Activated CD8-positive, alpha-beta T cell treated with anti-CD3 and anti-CD28 coated beads for 36 hours (primary cell): ENCODE measurements around the gene GNAZ. TPM values are rescaled to one million over a fixed set of nuclear protein-coding genes. Genes with fewer than 3 reads are reported as not detected.

Source experiments
- ATAC-seq: fragments of 200-7000 bp; cut with Tn5 transposase; one replicate; pipeline ENCODE4 v1.10.0; 2021; ENCODE audit warnings: mild to moderate bottlenecking, moderate library complexity
- CTCF ChIA-PET: fragments of 350-600 bp; sonication (Branson Sonifier 250); formaldehyde crosslinking; loops from one replicate; lab custom pipeline; 2021; ENCODE audit warnings: antibody characterized with exemption; lab: Charles Lee
- POLR2A ChIA-PET: fragments of 350-600 bp; sonication (Branson Sonifier 250); formaldehyde crosslinking; loops from one replicate; lab custom pipeline; 2021; ENCODE audit warnings: antibody characterized with exemption; lab: Charles Lee
- DNase-seq: peaks from one replicate; pipeline ENCODE4 v3.0.0-alpha.2; 2020
- H3K27ac Mint-ChIP-seq: one replicate; pipeline ENCODE4 v1.8.0; 2021; ENCODE audit warnings: mild to moderate bottlenecking, mixed read lengths
- H3K27me3 Mint-ChIP-seq: one replicate; pipeline ENCODE4 v1.8.0; 2021; ENCODE audit warnings: mixed read lengths
- H3K36me3 Mint-ChIP-seq: one replicate; pipeline ENCODE4 v1.8.0; 2021; ENCODE audit warnings: low read depth, mixed read lengths
- H3K4me1 Mint-ChIP-seq: one replicate; pipeline ENCODE4 v1.8.0; 2021; ENCODE audit warnings: low read depth, mixed read lengths
- H3K4me3 Mint-ChIP-seq: one replicate; pipeline ENCODE4 v1.8.0; 2021; ENCODE audit warnings: mild to moderate bottlenecking, moderate library complexity, mixed read lengths
- H3K9me3 Mint-ChIP-seq: one replicate; pipeline ENCODE4 v1.8.0; 2021; ENCODE audit warnings: mixed read lengths
- intact Hi-C: fragments of 100-400 bp; cut with micrococcal nuclease; formaldehyde crosslinking; loops from one replicate; pipeline ENCODE4 v1.10.0; 2022
- total RNA-seq, 2 experiments: library from RNA; stranded (reverse); gene quantifications; one replicate each; pipeline ENCODE4 v1.2.3, GENCODE V29; 2021
- TF ChIP-seq, protein P1 (sequence below): fragments of 200-600 bp; IDR thresholded peaks from one replicate; pipeline ENCODE4 v1.8.0; 2022; ENCODE audit warnings: antibody characterized with exemption, mild to moderate bottlenecking

GNAZ gene
- total RNA-seq, 2 experiments from 2014 or later, result 0.50 to 0.56 TPM

DNA sequence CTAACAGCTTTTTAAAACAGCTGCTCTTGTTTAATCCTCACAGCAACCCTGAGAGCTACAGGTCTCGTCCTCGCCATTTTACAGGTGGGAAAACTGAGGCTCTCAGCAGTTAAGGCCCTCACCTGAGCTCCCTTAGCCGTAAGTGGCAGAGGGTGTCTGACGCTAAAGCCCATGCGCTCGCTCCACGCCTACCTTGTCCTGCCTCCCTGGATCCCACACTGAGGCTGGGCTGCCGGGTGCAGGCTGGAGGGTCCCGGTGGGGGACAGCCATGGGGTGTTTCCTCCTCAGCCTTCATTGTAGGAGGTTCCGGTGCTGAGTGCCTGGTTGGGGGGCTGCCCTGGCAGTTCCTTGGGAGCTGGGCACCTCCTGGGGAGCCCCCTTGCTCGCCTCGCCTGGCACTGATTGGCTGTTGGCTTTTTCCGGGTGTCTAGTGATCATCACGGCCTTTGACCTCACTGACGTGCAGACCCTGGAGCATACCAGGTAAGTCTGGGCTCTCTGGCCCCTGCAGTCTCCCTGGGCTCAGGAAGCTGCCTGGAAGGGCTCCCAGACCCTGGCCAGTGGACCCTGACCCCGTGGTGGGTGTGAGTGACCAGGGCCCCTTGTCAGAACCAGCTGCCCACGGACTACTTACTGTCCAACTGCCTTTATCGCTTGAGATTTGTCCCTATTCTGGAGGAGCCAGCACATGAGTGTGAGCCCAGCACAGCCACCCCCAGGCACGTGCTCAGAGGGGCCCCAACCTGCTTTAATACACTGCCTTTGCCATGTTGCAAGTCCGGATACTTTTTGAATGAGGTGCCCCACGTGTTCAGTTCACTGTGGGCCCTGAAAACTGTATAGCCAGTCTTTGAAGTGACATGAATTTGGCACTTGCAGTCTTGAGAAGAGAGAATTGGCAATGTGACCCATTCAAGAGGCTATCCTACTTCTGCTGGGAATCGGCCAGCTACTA is 87.5 kb downstream of the GNAZ start:
- CTCF ChIA-PET, result interaction anchor here (1.0 to 1.1 kb wide), 2 partner anchors 16 to 228 kb away, joined by 3 to 6 read pairs; no protein-coding TSS in a partner anchor
- Mint-ChIP-seq H3K9me3 (no peaks in the 10 kb centered on the region), H3K4me3 (no peak overlapping the region), H3K27me3 (no peaks in the 10 kb centered on the region), H3K27ac (no peak overlapping the region), H3K4me1 (peaks cover 6% of the 10 kb centered on the region), H3K36me3 (no peaks in the 10 kb centered on the region)
- DNase-seq (no peak), ATAC-seq (no peak)
- TF ChIP-seq, protein P1, sequence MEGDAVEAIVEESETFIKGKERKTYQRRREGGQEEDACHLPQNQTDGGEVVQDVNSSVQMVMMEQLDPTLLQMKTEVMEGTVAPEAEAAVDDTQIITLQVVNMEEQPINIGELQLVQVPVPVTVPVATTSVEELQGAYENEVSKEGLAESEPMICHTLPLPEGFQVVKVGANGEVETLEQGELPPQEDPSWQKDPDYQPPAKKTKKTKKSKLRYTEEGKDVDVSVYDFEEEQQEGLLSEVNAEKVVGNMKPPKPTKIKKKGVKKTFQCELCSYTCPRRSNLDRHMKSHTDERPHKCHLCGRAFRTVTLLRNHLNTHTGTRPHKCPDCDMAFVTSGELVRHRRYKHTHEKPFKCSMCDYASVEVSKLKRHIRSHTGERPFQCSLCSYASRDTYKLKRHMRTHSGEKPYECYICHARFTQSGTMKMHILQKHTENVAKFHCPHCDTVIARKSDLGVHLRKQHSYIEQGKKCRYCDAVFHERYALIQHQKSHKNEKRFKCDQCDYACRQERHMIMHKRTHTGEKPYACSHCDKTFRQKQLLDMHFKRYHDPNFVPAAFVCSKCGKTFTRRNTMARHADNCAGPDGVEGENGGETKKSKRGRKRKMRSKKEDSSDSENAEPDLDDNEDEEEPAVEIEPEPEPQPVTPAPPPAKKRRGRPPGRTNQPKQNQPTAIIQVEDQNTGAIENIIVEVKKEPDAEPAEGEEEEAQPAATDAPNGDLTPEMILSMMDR, result no peak
- POLR2A ChIA-PET, result no interaction called here
- intact Hi-C loops, result no loop called here

DNA sequence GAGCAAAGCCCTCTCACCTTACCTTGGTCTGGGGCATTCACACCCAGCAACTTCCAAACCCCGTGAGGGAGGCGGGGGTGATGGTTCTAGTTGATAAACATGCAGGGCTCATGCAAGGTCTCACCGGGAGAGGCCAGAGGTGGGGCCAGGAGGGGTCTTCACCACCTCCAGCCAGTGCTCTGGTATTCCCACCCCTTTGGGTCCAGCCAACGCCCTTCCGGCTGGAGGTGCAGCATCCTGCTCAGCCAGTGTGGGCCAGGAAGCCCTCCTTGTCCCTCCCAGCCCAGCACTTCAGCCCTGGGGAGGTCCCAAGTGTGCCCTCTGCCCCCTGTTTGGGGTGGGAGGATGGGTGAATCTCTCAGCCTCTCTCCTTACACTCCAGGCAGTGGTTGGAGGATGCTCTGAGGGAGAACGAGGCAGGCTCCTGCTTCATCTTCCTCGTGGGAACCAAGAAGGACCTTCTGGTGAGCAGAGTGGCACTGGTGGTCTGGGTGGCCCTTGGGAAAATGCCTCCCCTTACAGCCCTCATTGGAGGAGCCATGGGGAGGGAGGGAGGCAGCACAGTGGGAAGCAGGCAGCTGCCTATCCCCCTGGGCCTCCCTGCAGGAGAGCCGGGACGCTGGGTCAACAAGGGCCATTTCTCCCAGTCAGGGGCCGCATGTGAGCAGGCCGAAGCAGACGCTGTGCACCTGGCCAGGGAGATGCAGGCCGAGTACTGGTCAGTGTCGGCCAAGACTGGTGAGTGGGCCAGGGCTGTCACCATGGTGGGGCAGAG is 88.4 kb downstream of the GNAZ start:
- ChIA-PET POLR2A (no interaction called here), CTCF (no interaction called here)
- Mint-ChIP-seq H3K4me3 (no peak overlapping the region), H3K4me1 (no peaks in the 10 kb centered on the region), H3K9me3 (no peaks in the 10 kb centered on the region), H3K27me3 (no peaks in the 10 kb centered on the region), H3K36me3 (no peaks in the 10 kb centered on the region), H3K27ac (no peak overlapping the region)
- ATAC-seq (no peak), DNase-seq (no peak)
- intact Hi-C loops, result no loop called here
- TF ChIP-seq, protein P1, result no peak

DNA sequence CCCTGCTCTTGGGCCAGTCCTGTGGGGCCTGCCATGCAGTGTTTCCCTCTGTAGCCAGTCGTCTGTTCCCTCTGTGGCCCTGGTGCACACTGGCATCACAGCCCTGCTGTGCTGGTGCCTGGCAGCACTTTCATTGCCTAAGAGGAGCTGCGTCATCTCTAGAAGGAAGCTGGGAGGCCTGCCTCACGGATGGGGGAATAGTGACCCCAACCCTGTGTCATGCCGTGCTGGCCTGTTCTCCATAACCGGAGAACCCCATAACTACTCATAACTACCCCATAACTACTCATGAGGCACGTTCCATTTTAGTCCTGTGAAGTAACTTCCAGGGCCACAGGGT is 88.9 kb downstream of the GNAZ start:
- Mint-ChIP-seq H3K27me3 (no peaks in the 10 kb centered on the region), H3K4me1 (no peaks in the 10 kb centered on the region), H3K4me3 (no peak overlapping the region), H3K36me3 (no peaks in the 10 kb centered on the region), H3K27ac (no peak overlapping the region), H3K9me3 (no peaks in the 10 kb centered on the region)
- ATAC-seq (no peak), DNase-seq (no peak)
- TF ChIP-seq, protein P1, result no peak
- ChIA-PET POLR2A (no interaction called here), CTCF (no interaction called here)
- intact Hi-C loops, result no loop called here

DNA sequence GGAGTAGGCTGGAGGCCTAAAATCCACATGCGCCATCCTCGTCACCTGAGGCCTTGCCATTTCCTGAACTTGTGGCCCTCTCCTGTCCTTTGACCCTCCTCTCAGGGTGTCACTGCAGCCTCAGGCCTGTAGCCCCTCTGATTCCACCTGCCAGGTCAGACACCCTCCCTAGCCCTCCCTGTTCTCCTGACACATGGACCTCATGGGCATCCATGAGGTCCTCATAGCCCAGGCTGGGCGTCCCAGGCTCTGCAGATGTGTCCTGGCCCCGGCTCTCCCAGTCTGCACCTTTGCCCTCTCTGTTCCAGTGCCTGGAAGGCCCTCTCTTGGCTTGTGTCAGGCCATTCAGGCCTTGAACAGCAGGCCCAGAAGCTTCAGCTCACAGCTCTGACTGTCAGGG is 90.7 kb downstream of the GNAZ start:
- Mint-ChIP-seq H3K4me3 (no peak overlapping the region), H3K4me1 (no peaks in the 10 kb centered on the region), H3K27ac (no peak overlapping the region), H3K9me3 (no peaks in the 10 kb centered on the region), H3K27me3 (no peaks in the 10 kb centered on the region), H3K36me3 (no peaks in the 10 kb centered on the region)
- no peak for DNase-seq
- CTCF ChIA-PET, result no interaction called here
- TF ChIP-seq, protein P1, result no peak
- ATAC-seq, result no peak
- POLR2A ChIA-PET, result no interaction called here
- intact Hi-C loops, result no loop called here

DNA sequence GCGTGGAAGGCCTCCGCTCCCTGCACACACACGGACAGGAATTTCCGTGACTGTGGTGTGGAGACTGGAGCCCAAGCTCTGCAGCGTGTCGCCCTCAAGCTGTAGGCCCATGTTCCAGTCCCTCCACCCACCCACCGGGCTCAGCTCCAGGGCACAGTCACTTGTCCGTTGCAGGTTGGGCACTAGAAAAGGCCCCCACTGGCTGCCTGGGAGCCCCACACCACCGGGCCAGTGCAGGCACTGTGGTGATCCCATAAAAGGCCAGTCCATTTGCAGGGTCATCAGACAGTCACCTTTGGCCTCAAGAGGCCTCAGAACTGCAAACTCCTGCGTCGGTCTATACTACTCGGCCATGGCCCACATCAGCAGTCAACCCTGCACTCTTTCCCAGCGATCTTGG is 91.3 kb downstream of the GNAZ start:
- Mint-ChIP-seq H3K9me3 (no peaks in the 10 kb centered on the region), H3K4me1 (no peaks in the 10 kb centered on the region), H3K27me3 (no peaks in the 10 kb centered on the region), H3K27ac (no peak overlapping the region), H3K36me3 (no peaks in the 10 kb centered on the region), H3K4me3 (no peak overlapping the region)
- CTCF ChIA-PET, result no interaction called here
- TF ChIP-seq, protein P1, result no peak
- intact Hi-C loops, result no loop called here
- POLR2A ChIA-PET, result no interaction called here
- ATAC-seq, result no peak
- DNase-seq, result no peak
